HEK293T (cell line): ENCODE results near the gene NR2E1.

Experiments
- CTCF ChIA-PET: fragments of 350-600 bp; formaldehyde crosslinking; extraction: SDS; loops from one replicate; lab custom pipeline; 2021; ENCODE audit warnings: antibody characterized with exemption, inconsistent platforms; lab: Yijun Ruan, JAX
- POLR2A ChIA-PET: fragments of 350-600 bp; formaldehyde crosslinking; extraction: SDS; loops from one replicate; lab custom pipeline; 2020; ENCODE audit warnings: antibody characterized with exemption, inconsistent platforms; lab: Yijun Ruan, JAX
- DNase-seq: peaks from one replicate; pipeline ENCODE4 v3.0.0; 2012; ENCODE audit warnings: mixed read lengths; ENCODE audit errors: extremely low spot score
- ARNT ChIP-seq: fragments of 450-650 bp; IDR thresholded peaks from 2 replicates; pipeline ENCODE4 v1.6.1; 2017; ENCODE audit warnings: mild to moderate bottlenecking
- BHLHE40 ChIP-seq: fragments of 450-650 bp; IDR thresholded peaks from 2 replicates; pipeline ENCODE4 v1.6.1; 2016; ENCODE audit warnings: mild to moderate bottlenecking, moderate library complexity, borderline replicate concordance
- CTBP1 ChIP-seq: fragments of 450-650 bp; IDR thresholded peaks from 2 replicates; pipeline ENCODE4 v1.6.1; 2016; ENCODE audit warnings: borderline replicate concordance
- ELF4 ChIP-seq: fragments of 450-650 bp; IDR thresholded peaks from 2 replicates; pipeline ENCODE4 v1.6.1; 2017; ENCODE audit warnings: antibody characterized with exemption
- FOXA1 ChIP-seq: fragments of 450-650 bp; IDR thresholded peaks from 2 replicates; pipeline ENCODE4 v1.6.1; 2016; ENCODE audit warnings: mild to moderate bottlenecking
- FOXK2 ChIP-seq: fragments of 450-650 bp; IDR thresholded peaks from 2 replicates; pipeline ENCODE4 v1.6.1; 2016; ENCODE audit warnings: mild to moderate bottlenecking
- FOXM1 ChIP-seq: fragments of 450-650 bp; IDR thresholded peaks from 2 replicates; pipeline ENCODE4 v1.6.1; 2017; ENCODE audit warnings: mild to moderate bottlenecking, borderline replicate concordance
- L3MBTL2 ChIP-seq: fragments of 450-650 bp; conservative IDR thresholded peaks from 2 replicates; pipeline ENCODE4 v1.6.1; 2016; ENCODE audit warnings: mild to moderate bottlenecking
- LEF1 ChIP-seq: fragments of 450-650 bp; IDR thresholded peaks from 2 replicates; pipeline ENCODE4 v1.6.1; 2017; ENCODE audit warnings: mild to moderate bottlenecking, borderline replicate concordance
- NFRKB ChIP-seq: fragments of 450-650 bp; IDR thresholded peaks from 2 replicates; pipeline ENCODE4 v1.6.1; 2016; ENCODE audit warnings: mild to moderate bottlenecking, moderate library complexity
- SP1 ChIP-seq: fragments of 450-650 bp; IDR thresholded peaks from 2 replicates; pipeline ENCODE4 v1.6.1; 2017
- SUZ12 ChIP-seq: fragments of 450-650 bp; IDR thresholded peaks from 2 replicates; pipeline ENCODE4 v1.6.1; 2016; ENCODE audit warnings: mild to moderate bottlenecking
- TARDBP ChIP-seq: fragments of 450-650 bp; IDR thresholded peaks from 2 replicates; pipeline ENCODE4 v1.6.1; 2016
- ZNF384 ChIP-seq: fragments of 450-650 bp; IDR thresholded peaks from 2 replicates; pipeline ENCODE4 v1.6.1; 2016
- TF ChIP-seq, protein P1 (sequence below): fragments of 450-650 bp; IDR thresholded peaks from 2 replicates; pipeline ENCODE4 v1.6.1; 2016

Gene NR2E1

DNA sequence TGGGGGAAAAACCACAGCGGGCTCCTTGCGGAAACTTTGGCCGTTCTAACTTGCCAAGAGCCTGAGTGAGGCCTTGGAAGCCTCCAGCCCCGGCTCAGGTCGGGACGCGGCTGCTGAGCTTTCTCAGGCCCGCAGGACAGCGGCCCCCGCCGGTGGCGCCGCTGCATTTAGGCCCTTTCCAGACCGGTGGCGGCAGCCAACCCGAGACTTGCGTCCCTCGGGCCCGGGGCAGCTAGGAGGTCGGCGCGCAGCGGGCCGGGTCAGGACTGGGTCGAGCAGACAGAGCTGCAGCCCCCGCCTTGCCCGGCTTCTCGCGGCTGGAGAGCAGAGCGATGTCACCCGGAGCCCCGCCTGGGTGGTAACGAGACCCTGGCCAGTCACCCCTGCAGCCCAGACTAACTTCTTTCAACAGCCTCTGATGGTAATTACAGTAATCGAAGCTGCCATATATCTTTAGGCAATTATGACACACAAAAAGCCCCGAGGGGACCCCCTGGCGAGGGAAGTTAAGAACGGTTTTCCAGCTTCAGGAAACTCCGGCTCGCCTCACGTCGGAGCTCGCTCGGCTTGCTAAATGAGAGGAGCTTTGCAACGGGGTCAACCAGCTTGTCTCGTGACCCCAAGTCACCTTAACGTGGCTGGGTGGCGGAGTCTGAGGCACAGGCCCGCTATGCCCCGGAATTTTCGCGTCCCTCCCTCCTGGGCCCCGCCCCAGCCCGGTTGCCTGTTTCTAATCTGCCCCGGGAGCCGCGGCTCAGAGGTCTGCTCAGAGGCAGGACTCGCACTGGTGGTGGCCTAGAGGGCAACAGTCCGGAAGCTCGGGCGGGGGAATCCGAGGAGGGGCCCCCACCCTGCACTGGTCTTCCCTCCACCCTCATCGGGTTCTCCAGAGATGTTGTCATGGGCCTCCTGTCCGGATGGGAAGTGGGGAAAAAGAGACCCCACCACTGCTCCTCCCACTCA, 3.0 kb downstream of the NR2E1 start:
- DNase-seq, result no peak
- ChIA-PET CTCF (interaction anchor here (0.9 kb wide), 1 partner anchor 10 kb away, joined by 3 read pairs; no protein-coding TSS in a partner anchor), POLR2A (no interaction called here)
- TF ChIP-seq CTBP1 (no peak), ARNT (no peak)

GRCh38 chr6:108169464-108170331, 3.9 kb downstream of the NR2E1 start:
- TF ChIP-seq L3MBTL2 (no peak), LEF1 (no peak), ARNT (no peak), FOXA1 (no peak), BHLHE40 (no peak), ELF4 (no peak), TARDBP (no peak), FOXM1 (no peak), SP1 (no peak), NFRKB (no peak), SUZ12 (no peak), CTBP1 (no peak), ZNF384 (no peak), FOXK2 (no peak)
- TF ChIP-seq, protein P1, sequence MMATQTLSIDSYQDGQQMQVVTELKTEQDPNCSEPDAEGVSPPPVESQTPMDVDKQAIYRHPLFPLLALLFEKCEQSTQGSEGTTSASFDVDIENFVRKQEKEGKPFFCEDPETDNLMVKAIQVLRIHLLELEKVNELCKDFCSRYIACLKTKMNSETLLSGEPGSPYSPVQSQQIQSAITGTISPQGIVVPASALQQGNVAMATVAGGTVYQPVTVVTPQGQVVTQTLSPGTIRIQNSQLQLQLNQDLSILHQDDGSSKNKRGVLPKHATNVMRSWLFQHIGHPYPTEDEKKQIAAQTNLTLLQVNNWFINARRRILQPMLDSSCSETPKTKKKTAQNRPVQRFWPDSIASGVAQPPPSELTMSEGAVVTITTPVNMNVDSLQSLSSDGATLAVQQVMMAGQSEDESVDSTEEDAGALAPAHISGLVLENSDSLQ, result no peak
- ChIA-PET CTCF (interaction anchor here (0.9 kb wide), 1 partner anchor 11 kb away, joined by 3 read pairs; no protein-coding TSS in a partner anchor), POLR2A (no interaction called here)
- DNase-seq, result no peak

GRCh38 chr6:108170332-108171290, 4.8 kb downstream of the NR2E1 start:
- POLR2A ChIA-PET, result no interaction called here
- TF ChIP-seq, protein P1, result no peak
- no peak for DNase-seq
- CTCF ChIA-PET, result no interaction called here

DNA sequence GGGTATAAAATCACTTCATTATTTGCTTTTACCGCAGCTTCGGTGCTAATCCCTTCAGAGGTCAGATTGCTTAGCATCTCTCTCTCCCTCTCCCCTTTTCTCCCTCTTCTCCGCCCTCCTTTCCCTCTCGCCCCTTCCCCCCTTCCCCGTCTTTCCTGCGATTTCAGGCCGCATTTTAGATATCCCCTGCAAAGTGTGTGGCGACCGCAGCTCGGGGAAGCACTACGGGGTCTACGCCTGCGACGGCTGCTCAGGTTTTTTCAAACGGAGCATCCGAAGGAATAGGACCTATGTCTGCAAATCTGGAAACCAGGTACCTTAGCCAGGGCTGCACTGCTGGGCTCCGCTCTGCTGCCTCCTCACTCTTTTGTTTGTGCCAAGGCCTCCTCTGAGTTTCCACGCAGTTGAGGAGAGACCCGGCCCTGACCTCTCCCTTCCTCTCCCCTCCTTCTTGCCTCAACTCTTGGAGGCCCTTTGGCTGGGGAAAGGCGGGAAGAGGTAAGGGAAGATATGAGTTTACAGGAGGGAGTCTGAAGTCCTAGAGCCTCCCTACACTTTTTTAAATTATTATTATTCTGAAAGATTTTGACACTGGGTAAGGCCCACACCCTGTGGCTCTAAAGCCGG, 5.6 kb downstream of the NR2E1 start:
- TF ChIP-seq L3MBTL2, result no peak
- TF ChIP-seq NFRKB, result no peak
- TF ChIP-seq LEF1, result no peak
- TF ChIP-seq CTBP1, result no peak
- no peak for TF ChIP-seq ELF4
- no peak for TF ChIP-seq TARDBP
- no peak for TF ChIP-seq SP1
- no peak for TF ChIP-seq FOXK2
- no peak for TF ChIP-seq FOXA1
- TF ChIP-seq FOXM1, result no peak
- POLR2A ChIA-PET, result no interaction called here
- CTCF ChIA-PET, result interaction anchor here (0.6 kb wide), 1 partner anchor 321 kb away, joined by 4 read pairs; no protein-coding TSS in a partner anchor
- DNase-seq, result no peak

GRCh38 chr6:108171918-108172516, 6.2 kb downstream of the NR2E1 start:
- no peak for DNase-seq
- CTCF ChIA-PET, result interaction anchor here (0.6 kb wide), 1 partner anchor 320 kb away, joined by 4 read pairs; no protein-coding TSS in a partner anchor
- POLR2A ChIA-PET, result no interaction called here
- TF ChIP-seq CTBP1, result no peak
- TF ChIP-seq FOXA1, result no peak
- TF ChIP-seq TARDBP, result no peak
- TF ChIP-seq FOXK2, result no peak
